Endothelial cell of umbilical vein (primary cell): ENCODE data around the gene TFIP11.

Experiments
- CTCF ChIP-seq, 2 donors: IDR thresholded peaks; 1 replicate in 1 of 2; 2 replicates in 1 of 2; pipeline ENCODE4 v1.5.1; 2011; ENCODE audit warnings: low read length in 2 of 2, mild to moderate bottlenecking in 2 of 2, moderate library complexity in 2 of 2, control low read depth in 1 of 2, inconsistent platforms in 1 of 2, low read depth in 1 of 2; ENCODE audit not compliant: insufficient read depth in 1 of 2; ENCODE audit errors: extremely low read depth in 1 of 2
- POLR2A ChIP-seq: IDR thresholded peaks from 2 replicates; pipeline ENCODE4 v1.6.1; 2012; ENCODE audit warnings: low read depth, mild to moderate bottlenecking, control low read depth, low read length

- TF ChIP-seq POLR2A = no peak
- no peak for TF ChIP-seq CTCF (IDR thresholded peaks at IDR 0.05; ENCODE audit: extremely low read depth in 1 of 2, insufficient read depth in 1 of 2, low read depth in 1 of 2, low read length in 2 of 2)
These were observed 33.1 kb upstream of the TFIP11 start for GRCh38 chr22:26545385-26545784.
